T-helper 1 cell (primary cell): ENCODE results near the gene MAPKAP1.

Experiments used
- DNase-seq, 5 donors: peaks; one replicate each; pipeline ENCODE4 v3.0.0-alpha.2; 2012 to 2020

The MAPKAP1 gene

DNA sequence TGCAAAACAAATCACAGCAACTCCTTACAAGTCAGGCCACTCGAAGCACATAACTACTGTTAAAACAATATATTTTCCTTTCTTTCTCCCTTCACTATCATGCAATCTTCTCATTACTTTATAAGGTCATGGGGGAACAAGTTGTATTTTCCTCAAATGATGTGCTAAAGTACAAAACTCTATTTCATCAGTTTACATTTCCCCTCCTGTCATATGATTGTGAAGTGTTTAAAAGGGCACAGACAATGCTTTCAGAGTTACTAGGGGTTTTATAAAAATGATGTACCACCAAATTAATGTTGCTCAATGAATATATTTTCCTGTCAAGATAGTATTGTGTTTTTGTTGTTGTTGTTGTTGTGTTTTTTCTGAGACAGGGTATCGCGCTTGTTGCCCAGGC is 34.1 kb downstream of the MAPKAP1 start:
- DNase-seq, result no peak

DNA sequence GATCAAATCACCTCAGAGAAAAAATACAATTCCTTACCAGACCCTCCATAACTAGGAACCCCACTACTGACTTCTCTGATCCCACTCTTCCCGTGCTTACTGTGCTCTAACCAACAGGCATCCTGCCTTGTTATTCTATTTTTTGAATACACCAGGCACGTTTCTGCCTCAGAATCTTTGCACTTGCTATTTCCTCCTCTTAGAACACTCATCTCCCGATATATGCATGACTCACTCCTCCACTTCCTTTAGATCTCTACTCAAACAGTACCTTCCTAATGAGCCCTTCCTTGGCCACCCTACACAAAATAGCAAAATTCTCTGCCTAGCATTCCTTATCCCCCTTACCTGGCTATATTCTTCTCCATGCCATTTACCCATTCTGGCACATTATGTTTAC is 43.9 kb downstream of the MAPKAP1 start:
- peak in 1 of 5 donors; percentile 46 for DNase-seq

DNA sequence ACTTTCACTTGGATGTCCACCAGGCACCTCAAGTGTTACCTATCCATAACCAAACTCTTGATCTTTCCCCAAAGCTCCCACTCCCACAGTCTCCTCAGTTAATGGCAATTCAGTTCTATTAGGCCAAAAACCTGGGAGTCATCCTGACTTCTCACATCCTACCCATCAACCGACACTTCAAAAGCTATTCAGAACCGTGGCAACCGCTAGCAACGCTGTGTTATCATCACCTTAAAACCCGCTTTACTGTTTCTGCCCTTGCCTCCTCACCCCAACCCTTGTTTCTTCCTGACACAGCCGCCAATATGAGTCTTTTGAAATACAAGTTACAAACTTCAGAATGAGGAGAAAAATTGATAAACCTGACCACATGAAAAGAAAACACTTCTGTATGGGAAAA is 46.5 kb downstream of the MAPKAP1 start:
- no peak for DNase-seq

DNA sequence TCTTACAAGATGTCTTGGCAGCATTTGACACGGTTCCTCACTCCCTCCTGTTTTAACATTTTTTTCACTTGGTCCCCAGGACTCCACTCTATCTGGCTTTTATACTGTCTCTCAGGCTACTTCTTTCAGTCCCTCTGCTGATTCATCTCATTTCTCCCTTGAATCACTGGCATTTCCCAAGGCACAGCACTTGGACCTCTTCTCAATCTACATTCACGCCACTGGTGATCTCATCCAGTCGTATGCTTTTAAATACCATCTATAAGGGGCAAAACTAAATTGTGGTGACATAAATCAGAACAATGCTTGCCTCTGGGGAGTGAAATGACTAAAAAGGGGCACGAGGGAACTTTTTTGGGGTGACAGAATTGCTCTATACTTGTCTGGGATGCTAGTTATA is 47.1 kb downstream of the MAPKAP1 start:
- no peak for DNase-seq

DNA sequence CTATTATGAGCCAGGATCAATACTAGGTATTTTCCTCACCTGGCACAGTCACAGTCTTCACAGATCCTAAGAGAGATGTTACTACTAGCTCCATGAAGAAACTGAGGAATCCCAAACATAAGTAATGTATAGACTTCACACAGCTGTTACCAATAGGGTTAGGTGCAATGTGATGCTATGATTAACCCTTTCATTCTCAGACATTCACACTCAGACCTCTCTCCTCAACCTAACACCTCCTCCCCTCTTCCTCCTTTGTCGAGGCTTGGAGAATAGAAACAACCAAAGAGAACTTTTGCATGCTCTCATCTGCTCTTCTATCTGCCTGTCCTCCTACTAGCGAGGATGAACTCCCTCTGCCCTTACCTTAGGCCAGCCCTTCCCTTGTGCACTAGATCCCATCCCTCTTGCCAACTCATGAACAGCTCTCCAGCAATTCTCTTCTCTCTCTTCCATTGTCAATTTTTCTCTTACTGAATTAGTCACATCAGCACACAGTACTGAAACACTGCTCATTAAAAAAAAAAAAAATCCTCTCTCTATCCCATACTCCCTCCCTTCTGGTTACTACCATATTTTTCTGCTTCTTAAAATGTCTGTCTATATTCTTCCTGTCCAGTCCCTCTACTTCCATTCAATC is 47.7 kb downstream of the MAPKAP1 start:
- no peak for DNase-seq

DNA sequence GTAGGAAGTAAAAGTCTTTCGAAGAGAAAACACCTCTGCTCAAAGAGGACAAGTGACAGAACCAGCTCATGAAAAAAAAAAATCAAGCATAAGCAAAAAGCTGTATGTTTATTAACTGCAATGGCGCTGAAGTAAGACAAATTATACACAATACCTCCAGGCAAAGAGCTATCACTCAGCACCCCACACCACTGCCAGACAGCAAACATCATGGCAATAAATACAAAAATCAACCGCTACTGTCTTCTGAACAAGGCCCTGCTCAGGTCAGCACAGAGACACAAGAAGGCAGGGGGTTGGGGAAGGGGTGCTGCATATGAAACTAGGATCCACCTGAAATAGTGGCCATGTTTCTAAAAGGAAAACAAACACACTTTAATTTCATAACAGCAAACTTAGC is 50.4 kb downstream of the MAPKAP1 start:
- DNase-seq, result no peak

DNA sequence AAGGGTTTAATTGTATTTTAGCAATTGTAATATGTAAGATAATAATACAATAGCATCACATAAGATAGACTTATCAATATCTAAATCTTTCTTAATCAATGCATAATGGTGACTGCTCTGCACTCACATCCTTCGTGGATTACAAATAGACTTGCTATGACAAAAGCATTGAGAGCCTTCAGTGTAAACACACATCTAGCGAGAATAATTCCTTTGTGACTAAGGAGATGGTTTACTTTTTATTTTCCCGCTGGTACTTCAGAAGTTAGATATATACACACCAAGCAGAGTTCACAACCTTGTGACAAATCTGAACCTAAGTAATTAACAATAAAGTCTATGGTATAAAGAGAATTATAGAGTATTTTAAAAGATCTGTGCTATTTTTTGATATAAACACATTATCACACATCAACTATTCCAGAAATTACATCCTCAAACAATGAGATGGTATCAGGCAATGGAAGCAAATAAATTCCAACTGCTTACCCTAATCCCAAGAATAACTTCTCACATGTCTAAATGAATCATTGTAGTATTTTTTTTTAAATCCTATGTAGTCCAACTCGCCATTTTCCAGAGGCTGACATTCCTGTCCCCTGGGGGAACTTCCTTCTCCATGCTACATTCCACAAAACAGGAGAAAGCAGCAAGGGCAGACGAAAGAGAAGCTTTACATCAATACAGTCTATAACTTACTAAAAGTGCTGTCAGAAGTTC is 51.2 kb downstream of the MAPKAP1 start:
- DNase-seq, result no peak

DNA sequence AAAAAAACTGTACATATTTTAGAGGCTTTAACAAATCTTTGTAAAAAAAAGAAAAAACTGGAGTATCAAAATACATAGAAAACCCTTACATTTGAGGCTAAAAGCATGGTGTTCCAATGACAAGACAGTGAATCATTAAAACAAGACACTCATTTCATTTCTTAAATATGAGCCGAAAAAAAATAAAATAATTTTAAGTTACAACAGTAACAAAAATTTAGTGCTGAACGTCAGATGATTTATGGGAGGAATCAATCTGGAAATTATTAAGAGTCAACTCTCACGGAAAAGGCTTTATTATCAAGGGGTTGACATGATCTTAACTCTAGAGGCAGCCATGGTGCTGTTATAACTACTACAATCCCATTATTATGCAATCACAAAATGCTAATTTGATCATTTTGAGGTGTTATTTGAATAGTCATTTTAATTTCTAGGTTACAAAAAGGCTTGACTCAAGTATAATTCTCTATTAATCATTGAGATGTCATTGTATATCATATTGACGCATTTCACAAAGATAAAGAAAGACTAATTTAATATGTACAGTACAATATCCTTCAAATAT is 51.9 kb downstream of the MAPKAP1 start:
- DNase-seq, result no peak

DNA sequence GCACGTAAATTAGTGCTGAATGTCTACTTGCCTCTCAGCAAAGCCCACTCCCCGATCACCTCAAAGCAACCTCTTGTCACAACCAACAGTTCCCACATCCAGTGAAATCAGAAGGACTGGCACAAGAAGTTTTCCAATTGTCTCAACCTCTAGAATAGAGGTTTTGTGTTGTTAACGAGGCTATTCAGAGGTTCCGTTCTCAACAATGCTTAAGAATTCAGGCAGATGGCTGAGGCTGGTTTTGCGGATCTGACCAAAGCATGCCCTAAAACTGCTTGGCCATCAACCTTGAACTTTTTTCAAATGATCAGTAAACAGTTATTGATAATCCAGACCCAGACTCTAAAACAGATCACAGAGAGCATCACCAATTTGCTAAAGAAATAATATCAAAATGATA is 52.9 kb downstream of the MAPKAP1 start:
- DNase-seq, result no peak

DNA sequence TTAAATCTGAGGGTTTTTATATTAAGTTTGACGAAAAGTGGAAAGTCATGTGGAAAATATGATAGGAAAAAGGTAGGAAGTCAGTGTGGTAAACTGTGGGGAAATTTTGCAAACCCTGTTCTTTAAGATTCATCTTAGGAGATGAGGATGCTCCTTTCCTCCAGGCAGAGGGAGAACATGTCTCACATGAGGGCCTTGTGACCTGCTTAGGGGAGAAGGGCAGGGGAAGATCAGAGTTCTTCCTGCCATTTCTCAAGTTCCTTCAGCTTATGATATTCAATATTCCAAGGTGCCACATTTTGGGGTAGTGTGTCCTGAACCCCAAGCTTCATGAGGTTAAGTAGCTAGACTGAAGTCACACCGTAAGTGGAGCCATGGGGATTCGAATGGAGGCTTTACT is 53.7 kb downstream of the MAPKAP1 start:
- no peak for DNase-seq

DNA sequence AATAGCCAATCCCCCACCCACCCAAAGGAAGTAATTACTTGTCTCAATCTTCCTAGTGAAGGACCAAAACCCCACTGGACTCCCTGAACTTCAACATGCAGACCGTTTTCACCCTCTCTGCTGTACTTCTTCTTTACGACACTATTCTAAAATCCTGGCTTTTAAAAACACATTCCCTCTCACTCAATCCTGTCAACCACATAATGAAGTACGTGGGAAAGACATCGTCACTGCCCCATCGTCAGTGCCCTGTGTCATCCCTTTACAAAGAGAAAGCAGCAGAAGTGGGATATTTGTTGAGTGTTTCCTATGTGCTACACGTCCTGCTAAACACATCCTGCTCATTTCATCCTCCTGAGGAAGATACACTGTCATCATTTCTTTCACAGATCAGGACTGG is 54.2 kb downstream of the MAPKAP1 start:
- DNase-seq, result no peak

DNA sequence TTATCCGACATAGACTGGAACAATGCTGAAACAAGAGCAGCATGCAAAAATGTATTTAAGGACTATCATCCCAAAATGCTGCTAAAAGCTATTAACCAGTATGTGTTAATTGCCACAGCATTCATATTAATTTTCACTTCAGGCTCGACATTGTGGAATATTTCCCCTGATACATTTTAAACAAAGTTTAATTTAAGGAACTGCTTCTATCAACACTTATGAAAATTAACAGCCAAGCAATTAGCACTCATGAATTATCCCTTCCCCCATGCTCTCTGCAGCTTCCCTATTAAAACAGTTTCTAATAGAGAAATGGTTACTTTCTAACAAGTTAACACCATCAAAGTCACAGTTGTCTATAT is 54.8 kb downstream of the MAPKAP1 start:
- no peak for DNase-seq

DNA sequence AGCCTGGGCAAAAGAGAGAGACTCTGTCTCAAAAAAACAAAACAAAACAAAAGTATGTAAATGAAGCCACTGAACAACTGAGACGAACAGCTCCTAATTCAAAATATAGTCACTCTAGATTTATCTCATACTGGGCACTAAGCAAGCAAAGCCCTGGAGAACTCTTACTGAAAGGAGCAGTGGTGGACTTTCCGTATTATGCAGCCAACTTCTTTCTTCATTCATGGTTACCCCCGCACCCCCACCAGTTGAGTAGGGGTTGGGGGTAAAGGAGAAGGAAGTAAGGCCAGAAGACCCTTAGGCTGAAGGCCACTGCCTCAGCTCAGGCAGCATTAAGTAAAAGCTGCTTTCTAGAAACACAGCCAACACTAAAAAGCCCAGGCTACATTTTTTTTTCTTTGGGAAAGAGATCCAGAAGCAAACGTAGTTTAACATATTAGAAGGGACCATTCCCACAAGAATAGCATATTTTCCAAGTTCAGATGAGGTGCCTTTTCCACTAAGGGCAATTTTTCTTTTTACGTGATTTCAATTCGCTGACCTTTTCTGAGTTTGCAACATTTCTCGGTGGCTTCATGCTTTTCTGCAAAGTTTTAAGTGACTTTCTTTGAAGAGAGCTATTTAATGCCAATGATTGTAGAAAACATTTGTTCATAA is 55.3 kb downstream of the MAPKAP1 start:
- no peak for DNase-seq

DNA sequence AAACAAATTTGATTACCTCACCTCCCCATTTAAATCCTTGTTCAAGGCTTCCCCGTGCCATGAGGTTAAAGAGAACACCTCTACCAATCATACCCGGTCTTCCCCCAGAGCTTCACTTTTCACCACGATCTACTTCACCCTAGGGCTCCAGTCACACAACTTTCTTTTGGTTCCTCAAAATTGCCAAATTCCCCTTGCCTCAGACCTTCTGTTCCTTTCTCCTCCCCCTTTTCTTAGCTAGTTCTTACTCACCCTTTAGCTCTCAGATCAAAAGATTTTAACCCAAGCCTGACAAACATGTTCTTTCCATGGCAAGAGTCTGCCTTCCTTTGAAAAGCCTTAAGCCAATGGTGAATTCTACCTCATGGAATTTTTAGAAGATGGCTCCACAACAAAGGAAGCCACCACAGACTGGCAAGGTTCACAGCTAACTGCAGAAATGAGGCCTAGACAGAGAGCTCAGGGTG is 56.7 kb downstream of the MAPKAP1 start:
- DNase-seq, result no peak

DNA sequence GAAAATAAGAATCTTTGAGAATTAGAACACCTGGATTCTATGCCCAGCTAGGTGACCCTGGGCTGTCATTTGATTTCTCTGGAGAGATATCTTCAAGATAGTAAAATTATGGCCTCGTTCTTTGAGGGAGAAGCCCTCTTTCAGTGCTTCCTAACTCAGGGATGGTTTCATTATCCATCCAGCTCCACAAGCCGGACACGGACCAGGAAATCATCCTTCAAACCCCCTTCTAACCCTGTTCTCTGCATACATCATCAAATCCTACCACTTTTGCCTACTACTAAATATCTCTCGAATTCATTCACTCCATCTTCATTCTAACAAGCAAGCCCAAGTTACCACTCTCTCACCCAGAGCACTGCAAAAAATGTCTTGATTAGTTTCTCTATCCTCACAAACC is 57.2 kb downstream of the MAPKAP1 start:
- DNase-seq, result no peak

DNA sequence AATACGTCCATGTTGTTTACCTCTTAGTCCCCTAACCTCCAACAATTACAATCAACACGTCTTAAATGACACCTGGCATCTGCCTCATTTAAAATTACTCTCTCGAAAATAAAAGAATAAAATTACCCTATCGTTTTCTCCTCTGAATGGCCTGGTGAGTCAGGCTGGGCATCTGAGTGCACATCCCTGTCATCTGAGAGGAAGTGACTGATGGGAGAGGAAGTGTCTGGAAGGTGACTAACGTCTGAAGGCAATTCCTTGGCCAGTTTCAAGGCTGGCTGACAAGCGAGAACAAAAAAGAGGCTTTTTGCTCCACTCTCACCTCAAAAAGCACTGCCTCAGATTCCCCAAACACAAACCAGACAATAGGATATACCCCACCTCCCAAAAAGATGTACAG is 57.7 kb downstream of the MAPKAP1 start:
- DNase-seq, result no peak

DNA sequence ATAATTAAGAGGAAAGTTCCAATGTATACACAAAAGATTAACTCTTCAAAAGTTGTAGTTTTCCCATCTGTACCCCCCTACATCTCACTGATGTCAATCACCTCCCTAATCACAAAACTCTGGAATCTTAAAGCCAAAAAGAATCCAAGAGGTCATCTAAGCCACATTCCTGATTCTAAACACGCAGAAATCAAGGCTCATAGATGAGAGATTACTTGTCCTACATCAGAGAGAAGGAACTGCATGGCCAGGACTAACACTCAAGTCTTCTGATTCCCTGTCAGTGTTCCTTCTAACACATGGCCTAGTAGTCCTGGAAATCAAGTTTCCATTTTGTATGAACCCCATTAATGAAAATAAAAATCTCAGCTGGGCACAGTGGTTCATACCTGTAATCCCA is 58.7 kb downstream of the MAPKAP1 start:
- DNase-seq, result no peak

DNA sequence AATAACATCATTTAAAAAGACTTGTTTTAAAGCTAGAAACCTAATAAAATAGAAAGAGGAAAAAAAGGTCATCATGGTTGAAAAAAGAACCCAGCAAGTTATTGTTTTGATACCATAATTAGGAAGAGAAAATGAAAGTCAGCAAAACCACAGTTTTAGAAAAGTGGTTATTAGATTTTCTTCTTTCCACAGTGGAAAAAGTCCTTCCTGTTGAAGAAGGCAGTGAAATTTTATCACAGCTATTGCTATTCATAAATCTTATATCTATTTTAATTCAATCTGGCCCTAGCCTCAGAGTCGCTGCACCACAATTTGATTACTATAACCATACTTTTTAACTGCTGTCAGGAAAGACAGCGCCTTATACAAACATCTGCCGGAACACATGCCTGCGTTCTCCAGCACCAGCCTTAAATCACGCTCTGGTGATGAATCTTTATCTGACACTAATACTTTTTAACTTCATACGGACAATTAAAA is 60.3 kb downstream of the MAPKAP1 start:
- DNase-seq, result no peak

DNA sequence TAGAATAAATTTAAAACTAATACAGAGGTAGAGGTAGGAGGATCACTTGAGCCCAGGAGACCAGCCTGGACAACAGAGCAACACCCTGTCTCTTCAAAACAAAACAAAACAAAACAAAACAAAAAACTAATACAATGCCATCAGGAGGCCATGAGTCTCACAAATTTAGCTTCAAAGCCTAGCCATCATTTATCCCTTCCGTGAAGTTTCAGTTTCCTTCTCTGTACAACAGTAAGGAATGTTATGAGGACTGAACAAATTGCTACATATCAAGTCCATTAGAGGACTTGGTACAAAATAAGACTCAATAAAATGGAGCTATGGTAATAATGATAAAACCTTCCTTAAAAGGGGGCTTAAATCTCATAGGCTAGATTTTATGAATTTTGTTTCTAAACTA is 60.8 kb downstream of the MAPKAP1 start:
- DNase-seq, result no peak

DNA sequence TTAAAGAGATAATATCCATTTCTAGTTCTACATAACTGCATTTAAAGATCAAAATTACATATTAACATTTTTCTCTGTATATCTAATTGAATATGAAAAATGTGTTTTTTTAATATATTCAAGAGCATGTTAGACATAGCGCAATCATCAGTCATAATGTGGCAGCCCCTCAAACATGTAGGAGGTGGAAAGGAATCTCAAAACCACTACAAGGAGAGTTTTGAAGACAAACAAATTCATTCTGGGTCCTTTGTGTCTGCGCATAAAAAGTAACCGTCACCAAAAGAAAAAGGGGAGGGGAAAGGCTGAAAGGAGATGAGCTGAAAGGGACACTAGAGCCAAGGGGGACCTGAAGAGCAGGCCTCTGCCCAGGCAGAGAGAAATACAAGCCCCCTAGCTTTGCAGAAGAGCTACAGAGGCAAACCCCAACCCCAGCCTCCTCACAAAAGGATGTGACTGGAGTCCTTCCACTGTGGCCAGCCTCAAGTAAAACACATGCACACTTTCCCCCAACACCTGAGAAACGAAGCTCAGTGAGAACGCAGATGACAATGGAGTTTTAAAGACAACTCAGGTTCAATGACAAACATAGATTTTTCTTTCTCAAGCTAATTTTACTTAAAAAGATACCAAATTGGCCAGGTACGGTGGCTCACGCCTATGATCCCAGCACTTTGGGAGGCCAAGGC is 62.0 kb downstream of the MAPKAP1 start:
- DNase-seq, result no peak

DNA sequence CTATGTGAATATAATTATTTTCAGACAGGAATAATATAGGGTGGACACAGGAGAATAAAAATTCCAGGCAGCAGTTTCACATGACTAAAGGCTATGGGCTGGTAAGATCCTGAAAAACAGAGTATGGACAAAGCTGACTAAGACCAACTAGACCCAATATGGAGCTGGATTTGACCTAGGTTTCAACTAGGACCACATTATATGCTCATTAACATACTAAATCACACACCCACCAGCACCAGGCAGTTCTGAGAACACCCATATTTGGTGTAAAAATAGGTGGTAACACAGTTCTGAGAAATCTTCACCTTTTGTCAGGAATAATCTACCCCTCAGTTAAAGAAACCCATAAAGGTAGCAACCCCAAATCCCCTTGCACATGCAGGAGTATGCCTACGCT is 64.7 kb downstream of the MAPKAP1 start:
- no peak for DNase-seq

DNA sequence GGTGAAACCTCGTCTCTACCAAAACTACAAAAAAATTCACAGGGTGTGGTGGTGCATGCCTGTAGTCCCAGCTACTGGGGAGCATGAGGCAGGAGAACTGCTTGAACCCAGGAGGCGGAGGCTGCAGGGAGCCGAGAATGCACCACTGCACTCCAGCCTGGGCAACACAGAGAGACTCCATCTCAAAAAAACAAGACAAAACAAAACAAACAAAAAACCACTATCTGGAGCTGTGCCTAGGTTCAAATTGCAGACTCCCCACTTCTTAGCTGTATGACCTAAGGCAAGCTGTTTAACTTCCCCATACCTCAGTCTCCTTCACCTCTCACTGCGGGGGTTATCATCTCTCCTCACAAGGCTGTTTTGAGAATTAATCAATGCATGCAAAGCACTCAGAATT is 68.0 kb downstream of the MAPKAP1 start:
- no peak for DNase-seq
